Measurements from ENCODE around the gene LRRC8B. TPM values are rescaled to one million over a fixed set of nuclear protein-coding genes. Genes with fewer than 3 reads are reported as not detected.

The LRRC8B gene
- total and polyA plus RNA-seq, 2 of the 13 experiments (the other 11 are each of a cell fraction or from before 2014, with no cell fraction given) = 4.9 to 7.6 TPM

DNA sequence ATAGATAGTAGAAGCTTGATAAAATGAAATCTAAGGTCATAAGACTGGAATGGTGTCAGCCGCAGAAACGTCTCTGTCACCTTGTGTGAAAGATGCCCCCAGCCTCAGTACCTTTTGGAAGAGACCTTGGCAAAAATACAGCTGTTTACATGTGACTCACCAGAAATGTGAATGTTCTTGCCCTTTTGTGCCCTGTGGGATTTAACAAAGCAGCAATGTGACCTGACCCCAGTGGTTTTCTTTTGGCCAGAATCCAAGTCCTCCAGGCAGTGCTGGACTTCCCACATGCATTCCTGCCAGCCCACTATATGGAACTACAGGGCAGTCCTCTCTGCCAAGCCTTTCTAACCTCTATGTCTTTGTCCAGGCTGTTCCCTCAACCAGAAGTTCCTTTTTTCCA, 81.1 kb downstream of the LRRC8B start (continued):
- TF ChIP-seq, protein P1, sequence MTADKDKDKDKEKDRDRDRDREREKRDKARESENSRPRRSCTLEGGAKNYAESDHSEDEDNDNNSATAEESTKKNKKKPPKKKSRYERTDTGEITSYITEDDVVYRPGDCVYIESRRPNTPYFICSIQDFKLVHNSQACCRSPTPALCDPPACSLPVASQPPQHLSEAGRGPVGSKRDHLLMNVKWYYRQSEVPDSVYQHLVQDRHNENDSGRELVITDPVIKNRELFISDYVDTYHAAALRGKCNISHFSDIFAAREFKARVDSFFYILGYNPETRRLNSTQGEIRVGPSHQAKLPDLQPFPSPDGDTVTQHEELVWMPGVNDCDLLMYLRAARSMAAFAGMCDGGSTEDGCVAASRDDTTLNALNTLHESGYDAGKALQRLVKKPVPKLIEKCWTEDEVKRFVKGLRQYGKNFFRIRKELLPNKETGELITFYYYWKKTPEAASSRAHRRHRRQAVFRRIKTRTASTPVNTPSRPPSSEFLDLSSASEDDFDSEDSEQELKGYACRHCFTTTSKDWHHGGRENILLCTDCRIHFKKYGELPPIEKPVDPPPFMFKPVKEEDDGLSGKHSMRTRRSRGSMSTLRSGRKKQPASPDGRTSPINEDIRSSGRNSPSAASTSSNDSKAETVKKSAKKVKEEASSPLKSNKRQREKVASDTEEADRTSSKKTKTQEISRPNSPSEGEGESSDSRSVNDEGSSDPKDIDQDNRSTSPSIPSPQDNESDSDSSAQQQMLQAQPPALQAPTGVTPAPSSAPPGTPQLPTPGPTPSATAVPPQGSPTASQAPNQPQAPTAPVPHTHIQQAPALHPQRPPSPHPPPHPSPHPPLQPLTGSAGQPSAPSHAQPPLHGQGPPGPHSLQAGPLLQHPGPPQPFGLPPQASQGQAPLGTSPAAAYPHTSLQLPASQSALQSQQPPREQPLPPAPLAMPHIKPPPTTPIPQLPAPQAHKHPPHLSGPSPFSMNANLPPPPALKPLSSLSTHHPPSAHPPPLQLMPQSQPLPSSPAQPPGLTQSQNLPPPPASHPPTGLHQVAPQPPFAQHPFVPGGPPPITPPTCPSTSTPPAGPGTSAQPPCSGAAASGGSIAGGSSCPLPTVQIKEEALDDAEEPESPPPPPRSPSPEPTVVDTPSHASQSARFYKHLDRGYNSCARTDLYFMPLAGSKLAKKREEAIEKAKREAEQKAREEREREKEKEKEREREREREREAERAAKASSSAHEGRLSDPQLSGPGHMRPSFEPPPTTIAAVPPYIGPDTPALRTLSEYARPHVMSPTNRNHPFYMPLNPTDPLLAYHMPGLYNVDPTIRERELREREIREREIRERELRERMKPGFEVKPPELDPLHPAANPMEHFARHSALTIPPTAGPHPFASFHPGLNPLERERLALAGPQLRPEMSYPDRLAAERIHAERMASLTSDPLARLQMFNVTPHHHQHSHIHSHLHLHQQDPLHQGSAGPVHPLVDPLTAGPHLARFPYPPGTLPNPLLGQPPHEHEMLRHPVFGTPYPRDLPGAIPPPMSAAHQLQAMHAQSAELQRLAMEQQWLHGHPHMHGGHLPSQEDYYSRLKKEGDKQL (CRISPR knock-in tag; IDR thresholded peaks at IDR 0.05; ENCODE audit: low read depth) = no peak
- TF ChIP-seq EZH2 (conservative IDR thresholded peaks at IDR 0.05; ENCODE audit: low read depth, low read length) = no peak
- TF ChIP-seq, protein P2, sequence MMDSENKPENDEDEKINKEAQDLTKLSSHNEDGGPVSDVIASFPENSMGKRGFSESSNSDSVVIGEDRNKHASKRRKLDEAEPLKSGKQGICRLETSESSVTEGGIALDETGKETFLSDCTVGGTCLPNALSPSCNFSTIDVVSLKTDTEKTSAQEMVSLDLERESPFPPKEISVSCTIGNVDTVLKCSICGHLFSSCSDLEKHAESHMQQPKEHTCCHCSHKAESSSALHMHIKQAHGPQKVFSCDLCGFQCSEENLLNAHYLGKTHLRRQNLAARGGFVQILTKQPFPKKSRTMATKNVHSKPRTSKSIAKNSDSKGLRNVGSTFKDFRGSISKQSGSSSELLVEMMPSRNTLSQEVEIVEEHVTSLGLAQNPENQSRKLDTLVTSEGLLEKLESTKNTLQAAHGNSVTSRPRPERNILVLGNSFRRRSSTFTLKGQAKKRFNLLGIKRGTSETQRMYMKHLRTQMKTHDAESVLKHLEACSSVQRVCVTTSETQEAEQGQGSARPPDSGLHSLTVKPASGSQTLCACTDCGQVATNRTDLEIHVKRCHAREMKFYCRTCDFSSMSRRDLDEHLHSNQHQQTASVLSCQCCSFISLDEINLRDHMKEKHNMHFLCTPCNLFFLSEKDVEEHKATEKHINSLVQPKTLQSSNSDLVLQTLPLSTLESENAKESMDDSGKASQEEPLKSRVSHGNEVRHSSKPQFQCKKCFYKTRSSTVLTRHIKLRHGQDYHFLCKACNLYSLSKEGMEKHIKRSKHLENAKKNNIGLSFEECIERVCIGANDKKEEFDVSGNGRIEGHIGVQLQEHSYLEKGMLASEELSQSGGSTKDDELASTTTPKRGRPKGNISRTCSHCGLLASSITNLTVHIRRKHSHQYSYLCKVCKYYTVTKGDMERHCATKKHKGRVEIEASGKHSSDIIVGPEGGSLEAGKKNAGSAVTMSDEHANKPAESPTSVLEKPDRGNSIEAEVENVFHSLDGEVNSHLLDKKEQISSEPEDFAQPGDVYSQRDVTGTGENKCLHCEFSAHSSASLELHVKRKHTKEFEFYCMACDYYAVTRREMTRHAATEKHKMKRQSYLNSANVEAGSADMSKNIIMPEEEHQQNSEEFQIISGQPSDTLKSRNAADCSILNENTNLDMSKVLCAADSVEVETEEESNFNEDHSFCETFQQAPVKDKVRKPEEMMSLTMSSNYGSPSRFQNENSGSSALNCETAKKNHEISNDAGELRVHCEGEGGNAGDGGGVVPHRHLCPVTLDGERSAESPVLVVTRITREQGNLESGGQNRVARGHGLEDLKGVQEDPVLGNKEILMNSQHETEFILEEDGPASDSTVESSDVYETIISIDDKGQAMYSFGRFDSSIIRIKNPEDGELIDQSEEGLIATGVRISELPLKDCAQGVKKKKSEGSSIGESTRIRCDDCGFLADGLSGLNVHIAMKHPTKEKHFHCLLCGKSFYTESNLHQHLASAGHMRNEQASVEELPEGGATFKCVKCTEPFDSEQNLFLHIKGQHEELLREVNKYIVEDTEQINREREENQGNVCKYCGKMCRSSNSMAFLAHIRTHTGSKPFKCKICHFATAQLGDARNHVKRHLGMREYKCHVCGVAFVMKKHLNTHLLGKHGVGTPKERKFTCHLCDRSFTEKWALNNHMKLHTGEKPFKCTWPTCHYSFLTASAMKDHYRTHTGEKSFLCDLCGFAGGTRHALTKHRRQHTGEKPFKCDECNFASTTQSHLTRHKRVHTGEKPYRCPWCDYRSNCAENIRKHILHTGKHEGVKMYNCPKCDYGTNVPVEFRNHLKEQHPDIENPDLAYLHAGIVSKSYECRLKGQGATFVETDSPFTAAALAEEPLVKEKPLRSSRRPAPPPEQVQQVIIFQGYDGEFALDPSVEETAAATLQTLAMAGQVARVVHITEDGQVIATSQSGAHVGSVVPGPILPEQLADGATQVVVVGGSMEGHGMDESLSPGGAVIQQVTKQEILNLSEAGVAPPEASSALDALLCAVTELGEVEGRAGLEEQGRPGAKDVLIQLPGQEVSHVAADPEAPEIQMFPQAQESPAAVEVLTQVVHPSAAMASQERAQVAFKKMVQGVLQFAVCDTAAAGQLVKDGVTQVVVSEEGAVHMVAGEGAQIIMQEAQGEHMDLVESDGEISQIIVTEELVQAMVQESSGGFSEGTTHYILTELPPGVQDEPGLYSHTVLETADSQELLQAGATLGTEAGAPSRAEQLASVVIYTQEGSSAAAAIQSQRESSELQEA (CRISPR knock-in tag; IDR thresholded peaks at IDR 0.05; ENCODE audit: not compliant biosample characterization) = no peak
- TF ChIP-seq WIZ (CRISPR knock-in tag; IDR thresholded peaks at IDR 0.05) = no peak
- TF ChIP-seq THYN1 (CRISPR knock-in tag; IDR thresholded peaks at IDR 0.05; ENCODE audit: borderline replicate concordance, low read depth) = no peak
